ENCODE results near the gene KIF18B. TPM values are rescaled to one million over a fixed set of nuclear protein-coding genes. Genes with fewer than 3 reads are reported as not detected.
A peak's percentile ranks its signal among the peaks of the same experiment; 100 is the strongest.

Gene KIF18B
- total RNA-seq (ENCODE audit: unreplicated experiment) = 7.1 TPM
- long read RNA-seq = 0 reads

DNA sequence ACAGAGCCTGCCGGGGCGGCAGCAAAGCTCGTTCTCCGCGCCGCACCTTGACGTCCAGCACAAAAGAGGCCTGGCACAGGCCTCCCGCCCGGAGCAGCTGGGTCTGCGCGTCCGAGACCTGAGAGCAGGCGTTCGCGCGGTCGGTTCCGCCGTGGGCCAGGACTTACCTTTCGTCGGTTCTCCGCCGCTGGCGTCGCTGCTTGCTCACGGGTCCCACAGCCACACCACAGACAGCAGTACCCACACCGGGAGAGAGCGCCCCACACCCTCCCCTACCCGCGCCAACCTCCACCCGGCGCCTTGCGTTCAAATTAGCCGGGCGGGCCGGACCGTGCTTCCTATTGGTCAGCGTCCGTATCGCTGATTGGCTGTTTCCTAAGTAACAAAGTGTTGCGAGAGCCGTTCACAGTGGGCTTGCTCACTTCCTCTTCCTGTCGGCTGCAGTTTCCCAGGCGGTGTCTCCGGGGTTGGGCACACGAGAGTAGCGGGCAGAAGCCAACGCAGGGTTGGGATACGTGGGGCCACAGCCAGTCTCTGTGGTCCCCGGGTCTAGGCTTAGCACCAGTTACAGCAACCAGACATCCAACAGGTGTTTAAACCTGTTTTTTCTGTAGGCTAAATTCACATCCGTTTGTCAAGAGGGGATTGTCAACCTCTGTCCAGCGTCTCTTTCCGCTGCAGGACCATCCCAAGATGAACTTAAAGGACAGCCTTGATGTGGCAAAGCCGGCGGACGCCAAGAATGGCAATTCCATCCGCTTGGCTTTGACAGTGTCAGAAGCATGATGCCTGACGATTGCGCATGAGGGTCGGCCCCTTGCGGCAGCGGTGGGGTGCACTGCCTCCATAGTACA, at the start of gene KIF18B:
Gene KIF18B, minus strand, starts transcription at position 313 of the 854 bp plus-strand sequence. CDS start 11,429 bp downstream, outside the sequence.
- Mint-ChIP-seq H3K27me3 (ENCODE audit: unreplicated experiment) (peaks cover 14% of the 10 kb centered on the region), H3K4me3 (ENCODE audit: unreplicated experiment) (peak within 1 kb of the TSS; percentile 91), H3K36me3 (ENCODE audit: low read depth, unreplicated experiment) (no peaks in the 10 kb centered on the region), H3K9me3 (ENCODE audit: unreplicated experiment) (no peaks in the 10 kb centered on the region), H3K27ac (ENCODE audit: unreplicated experiment) (peak within 1 kb of the TSS; percentile 86), H3K4me1 (ENCODE audit: unreplicated experiment) (no peaks in the 10 kb centered on the region)
- DNase-seq (ENCODE audit: low spot score) = peak; percentile 83
- TF ChIP-seq, protein P1, sequence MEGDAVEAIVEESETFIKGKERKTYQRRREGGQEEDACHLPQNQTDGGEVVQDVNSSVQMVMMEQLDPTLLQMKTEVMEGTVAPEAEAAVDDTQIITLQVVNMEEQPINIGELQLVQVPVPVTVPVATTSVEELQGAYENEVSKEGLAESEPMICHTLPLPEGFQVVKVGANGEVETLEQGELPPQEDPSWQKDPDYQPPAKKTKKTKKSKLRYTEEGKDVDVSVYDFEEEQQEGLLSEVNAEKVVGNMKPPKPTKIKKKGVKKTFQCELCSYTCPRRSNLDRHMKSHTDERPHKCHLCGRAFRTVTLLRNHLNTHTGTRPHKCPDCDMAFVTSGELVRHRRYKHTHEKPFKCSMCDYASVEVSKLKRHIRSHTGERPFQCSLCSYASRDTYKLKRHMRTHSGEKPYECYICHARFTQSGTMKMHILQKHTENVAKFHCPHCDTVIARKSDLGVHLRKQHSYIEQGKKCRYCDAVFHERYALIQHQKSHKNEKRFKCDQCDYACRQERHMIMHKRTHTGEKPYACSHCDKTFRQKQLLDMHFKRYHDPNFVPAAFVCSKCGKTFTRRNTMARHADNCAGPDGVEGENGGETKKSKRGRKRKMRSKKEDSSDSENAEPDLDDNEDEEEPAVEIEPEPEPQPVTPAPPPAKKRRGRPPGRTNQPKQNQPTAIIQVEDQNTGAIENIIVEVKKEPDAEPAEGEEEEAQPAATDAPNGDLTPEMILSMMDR (IDR thresholded peaks at IDR 0.05; ENCODE audit: unreplicated experiment) = no peak

DNA sequence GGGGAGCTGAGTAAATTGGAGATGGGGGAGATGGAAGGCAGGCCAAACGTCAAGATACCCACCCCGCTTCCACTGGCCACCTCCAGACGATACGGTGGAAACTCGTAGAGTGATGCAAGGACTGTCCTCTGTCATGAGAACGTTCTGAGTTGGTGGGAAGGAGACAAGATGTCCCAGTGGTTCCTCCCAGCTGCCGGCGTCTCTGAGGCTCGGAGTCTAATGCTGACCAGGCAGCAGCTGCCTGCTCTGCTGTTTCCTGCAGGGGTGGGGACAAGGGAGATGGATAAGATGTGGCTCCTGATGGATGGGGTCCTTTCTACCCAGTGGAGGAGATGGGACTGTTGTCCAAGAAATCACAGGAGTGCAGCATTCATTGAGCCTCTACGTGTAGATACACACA, 48.7 kb upstream of the KIF18B start:
- Mint-ChIP-seq H3K4me1 (ENCODE audit: unreplicated experiment) (no peaks in the 10 kb centered on the region), H3K36me3 (ENCODE audit: low read depth, unreplicated experiment) (peaks cover 5% of the 10 kb centered on the region), H3K9me3 (ENCODE audit: unreplicated experiment) (no peaks in the 10 kb centered on the region), H3K27me3 (ENCODE audit: unreplicated experiment) (peaks cover 9% of the 10 kb centered on the region), H3K4me3 (ENCODE audit: unreplicated experiment) (no peak overlapping the region), H3K27ac (ENCODE audit: unreplicated experiment) (no peak overlapping the region)
- TF ChIP-seq, protein P1 (IDR thresholded peaks at IDR 0.05; ENCODE audit: unreplicated experiment) = no peak
- no peak for DNase-seq (ENCODE audit: low spot score)

DNA sequence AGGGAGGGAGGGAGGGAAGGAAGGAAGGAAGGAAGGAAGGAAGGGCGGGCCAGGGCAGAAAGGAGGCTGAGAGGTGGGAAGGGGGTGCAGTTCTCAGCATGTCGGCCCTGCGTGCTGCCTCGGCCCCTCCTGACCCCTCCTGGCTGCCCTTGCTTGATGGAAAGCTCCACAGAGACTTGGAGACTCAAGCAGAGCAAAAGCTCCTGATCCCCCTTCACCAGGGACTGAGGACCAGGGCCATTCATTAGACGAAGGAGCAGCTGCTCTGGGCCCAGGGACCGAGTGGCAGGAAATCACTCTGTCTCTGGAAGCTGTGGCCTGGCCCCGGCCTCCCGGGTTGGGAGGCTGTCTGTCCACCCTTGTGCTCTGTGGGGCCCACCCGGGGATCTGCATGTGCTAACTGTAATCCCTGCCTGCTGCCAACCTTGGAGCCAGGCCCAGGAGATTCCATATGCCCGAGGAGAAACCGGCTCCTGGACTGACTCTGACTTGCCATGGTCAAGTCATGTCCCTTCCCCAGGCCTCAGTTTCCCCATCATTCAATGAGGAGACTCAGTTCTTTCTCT, 47.9 kb upstream of the KIF18B start:
- H3K27me3 Mint-ChIP-seq (ENCODE audit: unreplicated experiment) = peaks cover 10% of the 10 kb centered on the region
- no peaks in the 10 kb centered on the region for H3K9me3 Mint-ChIP-seq (ENCODE audit: unreplicated experiment)
- DNase-seq (ENCODE audit: low spot score) = no peak
- H3K4me1 Mint-ChIP-seq (ENCODE audit: unreplicated experiment) = peaks cover 2% of the 10 kb centered on the region
- no peak overlapping the region for H3K4me3 Mint-ChIP-seq (ENCODE audit: unreplicated experiment)
- peaks cover 5% of the 10 kb centered on the region for H3K36me3 Mint-ChIP-seq (ENCODE audit: low read depth, unreplicated experiment)
- TF ChIP-seq, protein P1 (IDR thresholded peaks at IDR 0.05; ENCODE audit: unreplicated experiment) = no peak
- no peak overlapping the region for H3K27ac Mint-ChIP-seq (ENCODE audit: unreplicated experiment)

DNA sequence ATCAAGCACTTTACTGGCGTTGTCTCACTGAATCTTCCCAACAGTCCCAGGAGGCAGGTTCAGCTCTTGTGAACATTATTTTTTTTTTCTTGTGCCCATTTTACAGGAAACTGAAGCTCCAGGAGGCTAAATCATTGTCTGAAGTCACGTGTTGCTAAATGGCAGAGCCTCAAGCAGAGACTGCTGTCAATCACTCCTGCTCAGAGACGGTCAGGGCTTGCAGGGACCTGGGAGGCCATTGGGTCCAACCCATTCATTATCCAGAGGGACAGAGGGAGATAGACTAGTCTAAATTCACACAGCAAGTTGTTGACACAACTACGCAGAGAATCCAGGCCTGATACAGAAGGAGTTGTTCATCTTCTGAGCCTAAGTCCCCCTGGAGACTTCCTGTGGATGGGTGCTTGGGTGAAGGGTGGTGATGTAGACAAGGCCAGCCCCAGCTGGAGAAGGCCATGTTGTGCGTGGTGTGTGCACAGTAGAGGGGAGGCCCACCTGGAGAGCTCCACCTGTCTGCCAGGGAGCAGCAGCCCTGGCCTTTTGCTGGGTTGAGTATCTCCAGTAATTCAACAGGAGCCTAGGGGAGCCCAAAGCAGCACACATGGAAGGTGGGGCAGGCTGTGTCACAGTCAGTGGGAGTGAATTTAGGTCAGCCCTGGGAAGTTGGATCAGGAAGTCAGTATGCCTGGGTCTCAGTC, 44.8 kb upstream of the KIF18B start:
- H3K36me3 Mint-ChIP-seq (ENCODE audit: low read depth, unreplicated experiment) = peaks cover 5% of the 10 kb centered on the region

More for the DNA sequence above, 44.8 kb upstream of the KIF18B start:
- Mint-ChIP-seq H3K4me3 (ENCODE audit: unreplicated experiment) (no peak overlapping the region), H3K9me3 (ENCODE audit: unreplicated experiment) (no peaks in the 10 kb centered on the region), H3K4me1 (ENCODE audit: unreplicated experiment) (peaks cover 5% of the 10 kb centered on the region), H3K27ac (ENCODE audit: unreplicated experiment) (no peak overlapping the region), H3K27me3 (ENCODE audit: unreplicated experiment) (peaks cover 13% of the 10 kb centered on the region)
- DNase-seq (ENCODE audit: low spot score) = no peak
- TF ChIP-seq, protein P1 (IDR thresholded peaks at IDR 0.05; ENCODE audit: unreplicated experiment) = no peak
